GM19351 (cell line): ENCODE data around the gene FHAD1.

ENCODE experiments used
- ATAC-seq: cut with Tn5 transposase; IDR thresholded peaks from one replicate; pipeline ENCODE4 v1.9.1; 2021; ENCODE audit warnings: mild to moderate bottlenecking, moderate library complexity; ENCODE audit not compliant: unreplicated experiment

The FHAD1 gene

GRCh38 chr1:15218287-15219279 lies 28.4 kb upstream of the FHAD1 start:
- ATAC-seq, result no peak

GRCh38 chr1:15219280-15220023 lies 27.6 kb upstream of the FHAD1 start:
- no peak for ATAC-seq

GRCh38 chr1:15220024-15220392 lies 27.0 kb upstream of the FHAD1 start:
- no peak for ATAC-seq

- ATAC-seq, result no peak
These were observed 26.1 kb upstream of the FHAD1 start for GRCh38 chr1:15220825-15221431.

DNA sequence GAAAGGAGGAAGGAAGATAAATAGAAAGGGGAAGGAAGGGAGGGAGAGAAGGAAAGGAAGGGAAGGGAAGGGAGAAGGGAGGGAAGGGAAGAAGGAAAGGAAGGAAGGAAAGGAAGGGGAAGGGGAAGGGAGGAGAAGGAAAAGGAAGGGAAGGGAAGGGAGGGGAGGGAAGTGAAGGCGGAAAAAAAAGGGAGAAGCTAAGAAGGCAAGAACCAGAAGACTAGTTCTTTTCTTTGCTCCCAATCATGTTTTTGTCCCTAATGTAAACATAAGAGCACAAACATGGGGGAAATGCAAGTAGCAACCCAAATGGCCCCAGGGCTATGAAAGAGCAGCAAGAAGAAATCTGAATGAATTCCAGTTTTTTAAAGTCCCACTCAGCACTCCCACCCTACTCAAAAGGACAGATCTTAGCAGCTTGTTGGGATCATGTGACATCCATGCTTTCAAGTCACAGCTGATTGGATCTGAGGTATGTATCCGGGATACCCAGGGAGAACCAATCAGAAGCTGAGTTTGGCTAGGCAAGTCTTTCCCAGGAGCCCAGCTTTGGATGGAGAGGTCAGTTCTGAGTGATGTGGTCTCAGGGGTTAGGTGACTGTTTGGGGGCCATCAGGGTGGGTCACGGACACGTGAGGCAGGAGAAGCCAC lies 24.2 kb upstream of the FHAD1 start:
- ATAC-seq, result no peak

- no peak for ATAC-seq
These were observed 22.7 kb upstream of the FHAD1 start for GRCh38 chr1:15224259-15224869.

DNA sequence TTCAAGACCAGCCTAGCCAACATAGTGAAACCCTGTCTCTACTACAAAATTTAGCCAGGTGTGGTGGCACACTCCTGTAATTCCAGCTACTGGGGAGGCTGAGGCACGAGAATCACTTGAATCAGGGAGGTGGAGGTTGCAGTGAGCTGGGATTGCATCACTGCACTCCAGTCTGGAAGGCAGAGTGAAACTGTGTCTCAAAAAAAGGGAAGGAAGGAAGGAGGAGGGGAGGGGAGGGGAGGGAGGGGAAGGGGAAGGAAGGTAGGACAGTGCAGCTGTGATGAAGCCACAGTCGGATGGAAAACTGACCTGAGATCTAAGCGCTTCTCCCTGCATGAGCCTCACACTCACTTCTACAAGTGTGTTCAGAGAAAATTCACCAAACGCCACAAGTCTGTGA lies 22.0 kb upstream of the FHAD1 start:
- ATAC-seq, result no peak

DNA sequence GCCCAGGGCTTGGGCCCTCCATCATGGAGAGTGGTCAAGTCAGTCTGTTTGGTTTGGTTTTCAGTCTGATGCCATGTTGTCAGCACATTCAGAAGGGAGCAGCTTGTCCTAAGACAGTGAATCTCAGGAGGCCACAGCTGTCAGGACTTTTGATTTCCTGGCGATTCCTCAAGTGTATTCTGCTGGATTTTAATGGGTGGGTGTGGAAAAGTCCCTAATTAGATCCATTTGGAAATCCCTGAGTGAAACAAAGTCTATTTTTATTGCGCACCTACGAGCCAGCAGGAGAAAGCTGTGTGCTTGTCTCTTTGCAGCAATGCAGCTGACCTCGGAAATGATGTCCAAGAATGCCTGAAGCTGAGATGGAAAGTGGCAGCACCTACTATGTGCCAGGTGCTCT lies 21.6 kb upstream of the FHAD1 start:
- no peak for ATAC-seq

- no peak for ATAC-seq
These were observed 20.4 kb upstream of the FHAD1 start for GRCh38 chr1:15226388-15227255.

DNA sequence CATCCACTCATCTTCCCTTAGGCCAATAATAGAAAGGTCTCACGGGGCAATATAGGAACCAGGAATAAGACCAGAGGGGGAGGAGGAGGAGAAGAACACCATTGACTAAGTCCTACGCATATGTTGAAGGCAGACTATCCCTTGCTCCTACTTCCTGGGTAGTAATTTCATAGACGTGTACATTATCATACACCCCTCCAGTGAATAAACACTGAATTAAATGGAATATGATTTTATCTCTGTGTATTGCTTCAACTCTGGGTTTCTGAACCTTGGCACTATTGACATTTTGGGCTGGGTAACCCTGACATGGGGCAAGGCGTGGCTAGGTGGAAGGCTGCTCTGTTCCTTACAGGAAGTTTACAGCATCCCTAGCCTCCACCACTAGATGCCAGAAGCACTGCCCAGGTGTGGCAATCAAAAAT lies 17.3 kb upstream of the FHAD1 start:
- ATAC-seq, result no peak

GRCh38 chr1:15231714-15232201 lies 15.3 kb upstream of the FHAD1 start:
- ATAC-seq, result peak; percentile 89

DNA sequence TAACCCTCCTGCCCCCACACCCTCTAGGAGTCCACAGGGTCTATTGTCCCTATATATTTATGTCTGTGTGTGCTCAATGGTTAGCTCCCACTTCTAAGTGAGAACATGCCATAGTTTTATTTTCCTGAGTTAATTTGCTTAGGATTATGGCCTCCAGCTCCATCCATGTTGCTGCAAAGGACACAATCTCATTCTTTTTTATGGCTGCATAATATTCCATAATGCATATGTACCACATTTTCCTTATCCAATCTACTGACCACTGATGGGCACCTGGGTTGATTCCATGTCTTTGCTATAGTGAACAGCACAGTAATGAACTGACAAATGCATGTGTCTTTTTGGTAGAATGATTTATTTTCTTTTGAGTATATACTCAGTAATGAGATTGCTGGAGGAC lies 13.3 kb upstream of the FHAD1 start:
- no peak for ATAC-seq

GRCh38 chr1:15236321-15236721 lies 10.7 kb upstream of the FHAD1 start:
- ATAC-seq, result no peak

GRCh38 chr1:15236746-15237145 lies 10.3 kb upstream of the FHAD1 start:
- no peak for ATAC-seq

GRCh38 chr1:15238789-15239188 lies 8.2 kb upstream of the FHAD1 start:
- ATAC-seq, result no peak

- no peak for ATAC-seq
These were observed 4.3 kb upstream of the FHAD1 start for GRCh38 chr1:15242766-15243165.

DNA sequence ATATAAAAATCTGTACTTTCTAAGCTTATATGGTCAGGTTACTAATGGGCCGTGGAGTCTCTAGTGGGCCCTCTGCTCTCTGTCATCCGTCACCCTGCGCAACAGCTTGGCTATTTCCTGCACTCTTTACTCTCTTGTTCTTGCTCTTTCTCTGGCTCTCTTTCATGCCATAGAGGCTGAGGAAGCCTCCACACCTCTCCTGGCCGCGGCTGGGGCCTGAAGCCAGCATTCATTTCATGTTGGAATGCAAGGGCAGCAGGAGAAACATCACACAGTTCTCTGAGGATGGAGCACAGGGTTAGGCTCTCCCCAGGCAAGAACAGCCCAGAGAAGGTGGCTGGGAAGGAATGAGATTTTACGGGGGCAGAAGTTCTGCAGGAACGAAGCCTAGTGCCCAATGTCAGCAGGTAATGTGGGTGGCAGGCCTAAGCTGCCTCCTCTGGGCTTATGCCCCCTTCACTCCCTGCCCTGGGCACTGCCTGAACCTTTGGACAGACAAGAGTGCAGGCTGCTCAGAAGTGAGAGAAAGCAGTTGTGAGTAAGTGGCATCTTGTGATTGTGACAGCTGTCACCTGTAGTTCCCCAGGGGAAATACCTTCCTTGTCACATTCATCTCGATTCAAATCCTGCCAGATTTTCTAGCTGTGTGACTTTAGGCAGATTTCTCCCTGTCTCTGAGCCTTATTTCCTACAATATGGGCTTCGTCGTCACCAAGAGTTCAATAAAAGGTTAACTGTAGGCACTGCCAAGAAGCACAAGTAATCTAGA lies 3.6 kb upstream of the FHAD1 start:
- ATAC-seq, result no peak

DNA sequence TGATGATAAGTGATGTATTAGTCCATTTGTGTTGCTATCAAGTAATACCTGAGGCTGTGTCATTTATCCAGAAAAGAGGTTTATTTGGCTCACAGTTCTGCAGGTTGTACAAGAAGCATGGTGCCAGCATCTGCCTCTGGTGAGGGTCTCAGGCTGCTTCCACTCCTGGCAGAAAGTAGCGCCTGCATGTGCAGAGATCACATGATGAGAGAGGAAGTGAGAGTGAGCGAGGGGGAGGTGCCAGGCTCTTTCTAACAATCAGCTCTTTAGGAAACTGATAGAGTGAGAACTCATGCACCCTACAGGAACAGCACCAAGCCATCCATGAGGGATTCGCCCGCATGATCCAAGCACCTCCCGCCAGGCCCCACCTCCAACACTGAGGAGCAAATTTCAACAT lies 2.2 kb upstream of the FHAD1 start:
- no peak for ATAC-seq
